NCI-H774 (cell line): ENCODE measurements around the gene IRAK1.

Experiments
- DNase-seq: peaks from one replicate; lab custom pipeline; 2025; lab: John Stamatoyannopoulos, UW

Gene IRAK1

DNA sequence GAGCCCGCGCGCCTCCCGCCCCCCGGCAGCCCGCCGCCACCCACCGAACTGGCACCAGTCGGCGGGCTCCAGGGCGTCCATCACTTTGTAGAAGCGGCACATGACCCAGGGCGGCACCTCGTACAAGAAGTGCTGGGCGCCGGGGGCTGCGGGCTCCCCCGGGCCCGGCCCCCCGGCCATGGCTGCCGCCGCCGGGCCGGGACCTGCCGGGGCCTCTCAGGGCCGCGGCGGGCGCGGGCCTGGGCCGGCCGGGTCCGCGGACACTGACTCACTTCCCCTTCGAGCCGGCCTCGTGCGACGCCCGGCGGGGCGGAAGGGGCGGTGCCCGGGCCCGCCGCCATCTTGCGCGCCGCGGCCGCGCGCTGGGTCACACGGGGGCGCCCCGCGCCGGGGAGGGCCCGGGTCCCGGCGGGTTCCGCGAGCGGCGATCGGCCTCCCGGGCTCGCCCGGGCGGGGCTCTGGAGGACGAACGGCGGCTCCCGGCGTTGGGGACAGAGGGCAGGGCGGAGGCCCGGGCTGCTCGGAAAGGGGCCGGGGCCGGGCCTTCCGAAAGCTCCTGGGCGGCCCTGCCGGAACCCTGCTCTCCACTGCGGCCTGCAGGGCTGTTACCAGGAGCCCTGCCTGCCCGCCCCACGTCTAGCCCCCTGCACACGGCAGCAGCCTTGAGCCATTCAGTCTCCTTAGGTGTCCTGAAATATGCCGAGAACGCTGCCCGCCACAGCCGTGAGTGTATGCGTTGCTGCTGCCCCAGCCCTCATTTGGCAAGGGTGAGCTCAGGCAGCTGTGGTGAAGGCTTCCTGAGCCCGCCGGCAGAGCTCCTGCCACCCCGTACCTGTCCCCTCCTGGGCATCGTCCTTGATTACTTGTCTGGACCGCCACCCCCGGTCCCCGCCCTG, at the start of gene IRAK1:
Gene IRAK1, minus strand, starts transcription at position 270 of the 896 bp plus-strand sequence. Its CDS starts 90 bp downstream, at position 180.
- DNase-seq, result peak; percentile 52

DNA sequence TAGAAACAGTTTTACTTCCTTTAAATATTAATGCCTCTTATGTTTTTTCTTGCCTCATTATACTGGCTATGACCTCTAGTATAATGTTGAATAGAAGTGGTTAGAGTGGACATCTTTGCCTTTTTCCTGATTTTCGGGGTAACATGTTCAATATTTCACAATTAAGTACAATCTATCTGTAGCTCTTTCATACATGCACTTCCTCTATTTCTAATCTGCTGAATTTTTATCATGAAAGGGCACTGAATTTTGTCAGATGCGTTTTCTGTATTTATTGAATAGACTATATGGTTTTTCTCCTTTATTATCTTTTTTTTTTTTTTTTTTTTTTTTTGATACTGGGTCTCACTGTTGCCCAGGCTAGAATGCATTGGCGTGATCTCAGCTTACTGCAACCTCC, 48.9 kb upstream of the IRAK1 start:
- no peak for DNase-seq

DNA sequence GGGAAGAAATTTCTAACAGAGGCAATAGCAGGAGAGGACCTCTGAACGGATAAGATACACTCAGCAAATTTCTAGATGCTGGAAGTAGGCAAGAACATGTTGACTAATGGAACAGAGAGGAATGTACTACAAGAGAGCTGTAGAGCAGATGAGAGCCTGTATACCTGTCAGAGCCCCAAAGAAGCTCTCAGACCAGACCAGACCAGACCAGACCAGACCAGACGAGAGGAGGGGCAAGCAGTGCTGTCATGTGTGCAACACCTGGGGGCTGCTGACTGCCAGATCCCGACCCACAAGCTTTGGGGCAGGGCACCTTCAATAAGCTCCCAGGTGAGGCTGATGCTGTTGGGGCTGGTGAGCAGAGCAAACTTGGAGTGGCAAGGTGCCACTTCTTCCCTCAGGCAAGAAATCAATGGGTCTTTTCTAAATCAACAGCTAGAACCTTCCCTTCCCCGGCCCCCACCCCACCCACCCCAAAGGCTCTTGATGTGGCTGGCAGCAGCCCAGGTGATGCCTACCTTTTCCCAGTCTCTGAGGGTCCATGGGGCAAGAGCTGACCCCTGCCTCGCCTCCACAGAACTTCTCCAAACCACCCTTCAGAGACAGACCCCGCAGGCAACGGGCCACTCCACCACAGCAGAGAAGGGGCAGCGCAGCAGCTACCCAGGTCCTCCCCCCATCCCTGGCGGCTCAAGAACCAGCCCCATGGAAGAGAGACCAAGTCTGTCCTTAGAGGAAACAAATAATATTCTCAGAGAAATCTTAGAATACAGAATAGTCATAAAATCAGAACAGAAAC, 45.1 kb upstream of the IRAK1 start:
- DNase-seq, result no peak

DNA sequence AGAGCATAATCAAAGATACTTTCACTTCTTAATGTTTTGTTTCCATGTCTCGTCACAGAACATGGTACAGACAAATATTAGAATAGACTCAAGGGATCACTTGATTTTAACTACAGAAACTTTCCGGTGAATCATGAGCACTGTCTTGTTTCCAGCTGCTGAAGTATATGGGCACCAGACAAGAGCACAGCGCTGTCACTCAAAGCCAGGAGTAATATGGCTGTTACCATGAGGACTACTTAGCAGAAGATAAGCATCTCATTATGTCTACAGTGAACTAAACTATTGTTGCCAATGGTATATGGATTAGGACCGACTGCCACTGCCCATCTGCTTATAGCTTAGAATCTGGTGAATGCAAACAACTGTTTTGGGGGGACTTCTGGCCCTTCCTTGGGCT, 43.5 kb upstream of the IRAK1 start:
- DNase-seq, result no peak

DNA sequence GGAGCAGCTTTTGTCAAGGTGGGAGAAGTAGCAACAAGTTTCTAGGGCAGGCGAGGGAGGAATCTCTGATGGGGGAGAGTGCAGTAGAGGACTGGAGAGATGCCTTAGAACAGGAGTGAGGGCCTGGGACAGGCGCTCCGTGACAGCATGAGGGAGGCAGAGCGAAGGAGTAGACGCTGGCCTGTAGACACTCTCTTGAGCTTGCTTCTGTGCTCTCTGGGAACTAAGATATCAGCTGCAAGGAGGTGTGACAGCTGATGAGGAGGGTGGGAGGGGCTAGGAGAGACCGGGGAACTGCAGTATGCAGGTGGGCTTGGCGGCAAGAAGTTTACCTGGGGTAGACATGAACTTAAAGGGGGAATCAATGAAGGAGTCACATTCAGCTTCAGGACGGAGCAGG, 42.1 kb upstream of the IRAK1 start:
- no peak for DNase-seq

DNA sequence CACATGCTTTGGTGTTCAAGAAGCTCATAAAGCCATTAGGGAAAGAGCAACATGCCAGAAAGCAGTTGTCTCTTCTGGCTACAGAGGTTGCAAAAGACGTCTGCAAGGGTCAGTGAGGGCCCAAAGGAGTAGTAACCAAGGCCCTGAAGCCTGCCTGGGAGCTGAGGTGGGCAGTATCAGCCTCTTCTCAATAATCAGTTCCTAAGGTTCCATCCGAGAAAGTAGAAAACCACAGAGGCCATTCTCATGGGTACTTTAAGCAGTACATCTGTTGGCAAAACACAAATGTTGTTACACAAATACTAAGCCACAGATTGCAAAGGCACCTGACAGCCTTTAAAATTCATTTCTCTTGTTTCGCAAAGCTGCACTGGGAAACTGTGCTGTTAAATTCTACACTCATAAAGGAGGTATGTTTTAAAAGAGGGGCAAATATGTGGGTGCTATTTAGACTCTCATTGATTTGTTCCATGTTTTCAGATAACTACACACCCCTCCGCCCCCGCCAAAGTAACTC, 40.1 kb upstream of the IRAK1 start:
- DNase-seq, result no peak

DNA sequence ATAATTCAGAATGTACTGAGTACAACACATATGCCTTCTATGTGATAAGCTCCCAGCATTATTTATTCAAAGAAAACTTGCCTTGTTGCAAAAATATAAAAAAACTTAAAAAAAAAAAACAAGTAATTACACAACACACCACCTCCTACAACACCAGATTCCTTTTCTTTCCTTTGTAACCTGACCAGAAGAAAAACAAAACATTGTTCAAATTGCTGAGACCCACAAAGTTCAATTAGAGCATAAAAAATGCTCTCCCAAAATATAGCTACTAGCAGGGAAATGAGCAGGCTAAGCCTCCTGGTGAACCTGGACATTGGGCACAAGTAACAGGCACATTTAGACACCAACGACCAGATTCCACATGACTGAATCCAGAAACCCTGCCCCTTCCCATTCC, 39.5 kb upstream of the IRAK1 start:
- no peak for DNase-seq

DNA sequence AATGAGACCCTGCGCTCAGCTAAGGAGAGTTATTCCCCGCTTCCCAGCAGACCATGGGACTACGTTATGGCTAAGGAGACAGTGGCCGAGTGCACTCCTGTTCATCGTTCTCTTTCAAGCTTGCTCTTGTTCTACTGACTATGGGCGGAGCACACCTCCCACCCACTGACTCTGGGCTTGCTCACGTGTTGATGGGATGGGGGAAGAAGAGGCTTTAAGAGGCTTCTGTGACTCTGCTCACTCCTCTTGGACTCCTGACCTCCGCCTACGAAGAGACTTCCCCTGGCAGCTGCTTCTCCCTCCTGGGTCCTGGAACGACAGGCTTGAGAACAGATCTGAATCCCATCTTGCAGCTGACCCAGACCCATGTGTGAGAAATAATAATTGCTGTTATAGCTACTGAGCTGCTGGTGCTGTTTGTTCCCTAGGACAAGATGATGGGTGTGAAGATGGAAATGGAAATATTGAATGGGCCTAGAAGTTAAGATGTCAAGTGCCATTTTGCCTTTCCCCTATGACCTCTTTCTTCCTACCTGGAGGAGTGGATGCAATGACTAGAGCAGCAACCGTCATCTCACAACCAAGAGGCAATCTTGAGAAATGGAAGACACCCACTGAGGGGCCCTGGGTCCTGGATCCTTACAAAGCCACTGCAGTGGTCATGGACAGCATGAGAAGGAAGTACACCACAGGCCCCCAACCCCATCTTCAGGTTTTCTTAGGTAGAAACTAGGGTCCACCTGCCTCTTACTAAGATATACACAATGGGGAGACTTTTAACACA, 38.7 kb upstream of the IRAK1 start:
- no peak for DNase-seq

DNA sequence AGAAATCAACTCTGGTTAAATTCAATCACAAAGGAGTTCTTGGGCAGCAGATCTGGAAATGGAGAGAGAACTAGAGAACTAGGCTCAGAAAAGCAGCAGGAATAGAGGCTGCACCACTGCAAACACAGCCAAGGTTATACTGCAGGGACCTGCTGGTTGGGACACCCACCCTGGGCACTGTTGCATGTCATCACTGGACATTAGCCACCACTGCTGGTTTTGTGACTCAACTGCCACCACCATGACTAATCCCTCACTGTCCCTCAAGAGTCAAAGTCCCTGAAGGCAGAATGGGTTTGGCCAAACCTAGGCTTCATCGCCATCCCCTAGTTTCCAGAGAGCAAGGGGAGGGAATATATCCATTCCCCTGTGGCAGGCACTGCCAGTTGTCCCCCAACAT, 38.1 kb upstream of the IRAK1 start:
- DNase-seq, result no peak

DNA sequence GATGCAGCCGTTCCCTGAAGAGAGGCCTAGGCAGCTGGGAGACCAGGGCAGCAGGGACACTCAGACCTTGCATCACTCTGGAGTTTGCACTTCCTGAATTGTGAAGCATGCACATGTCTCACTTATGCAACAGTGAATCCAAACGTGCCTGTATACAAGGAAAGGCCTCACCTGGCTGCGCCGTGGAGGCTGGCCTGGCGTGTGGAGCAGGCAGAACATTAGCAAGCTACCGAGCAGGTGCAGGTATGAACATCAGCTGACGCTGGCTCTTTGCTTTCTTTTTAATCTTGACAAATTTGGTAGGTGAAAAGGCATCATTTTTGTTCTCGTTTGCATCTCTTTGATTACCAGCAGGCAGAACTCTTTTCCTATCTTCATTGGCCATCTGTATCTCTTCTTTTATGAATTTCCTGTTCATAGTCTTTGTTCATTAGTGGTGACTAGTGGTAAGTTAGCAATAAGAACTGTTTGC, 37.1 kb upstream of the IRAK1 start:
- peak; percentile 76 for DNase-seq

DNA sequence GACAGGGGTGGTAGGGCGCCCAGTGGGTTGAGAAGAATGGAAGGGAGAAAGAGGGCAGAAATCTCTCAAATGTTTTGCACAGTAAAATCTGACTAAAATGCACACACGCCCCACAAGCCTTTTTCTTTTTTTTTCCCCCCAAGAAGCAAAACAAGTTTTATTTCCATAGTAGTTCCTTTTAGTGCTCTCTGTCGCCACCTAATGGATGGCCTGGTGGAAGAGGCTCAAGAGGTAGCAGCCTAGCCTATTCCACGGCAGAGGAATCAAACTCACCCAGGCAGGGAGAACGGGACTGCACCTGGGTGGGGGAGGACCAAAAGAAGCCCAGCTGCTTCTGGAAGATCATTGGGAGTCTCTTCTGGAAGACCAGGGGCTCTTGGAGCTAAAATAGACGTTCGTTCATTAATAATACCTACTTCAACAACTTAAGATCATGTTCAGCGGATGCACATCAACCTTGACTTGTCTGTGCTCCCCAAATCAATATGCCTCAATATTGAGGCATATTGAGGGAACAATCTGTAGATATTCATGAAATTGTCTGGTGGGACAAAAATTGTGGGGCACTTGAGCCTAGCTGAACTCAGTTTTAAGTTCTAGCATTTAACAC, 31.6 kb upstream of the IRAK1 start:
- no peak for DNase-seq

DNA sequence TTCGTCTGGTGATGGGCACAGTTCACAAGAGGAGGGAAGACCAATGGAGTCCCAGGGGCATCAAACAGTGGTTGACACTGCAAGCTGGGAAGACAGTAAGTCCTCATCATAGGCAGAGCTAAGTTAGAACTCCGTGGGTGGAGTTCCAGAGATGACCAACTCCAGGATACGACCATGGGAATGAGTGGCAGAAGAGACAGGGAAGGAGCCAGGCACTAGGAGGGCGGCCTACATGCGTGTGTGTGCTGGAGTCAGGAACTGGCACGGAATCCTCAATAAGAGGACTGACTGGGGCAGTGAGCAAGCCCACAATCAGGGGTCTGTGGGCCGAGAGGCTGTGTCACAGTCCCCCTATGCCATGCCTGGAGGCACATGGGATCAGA, 30.4 kb upstream of the IRAK1 start:
- DNase-seq, result no peak

DNA sequence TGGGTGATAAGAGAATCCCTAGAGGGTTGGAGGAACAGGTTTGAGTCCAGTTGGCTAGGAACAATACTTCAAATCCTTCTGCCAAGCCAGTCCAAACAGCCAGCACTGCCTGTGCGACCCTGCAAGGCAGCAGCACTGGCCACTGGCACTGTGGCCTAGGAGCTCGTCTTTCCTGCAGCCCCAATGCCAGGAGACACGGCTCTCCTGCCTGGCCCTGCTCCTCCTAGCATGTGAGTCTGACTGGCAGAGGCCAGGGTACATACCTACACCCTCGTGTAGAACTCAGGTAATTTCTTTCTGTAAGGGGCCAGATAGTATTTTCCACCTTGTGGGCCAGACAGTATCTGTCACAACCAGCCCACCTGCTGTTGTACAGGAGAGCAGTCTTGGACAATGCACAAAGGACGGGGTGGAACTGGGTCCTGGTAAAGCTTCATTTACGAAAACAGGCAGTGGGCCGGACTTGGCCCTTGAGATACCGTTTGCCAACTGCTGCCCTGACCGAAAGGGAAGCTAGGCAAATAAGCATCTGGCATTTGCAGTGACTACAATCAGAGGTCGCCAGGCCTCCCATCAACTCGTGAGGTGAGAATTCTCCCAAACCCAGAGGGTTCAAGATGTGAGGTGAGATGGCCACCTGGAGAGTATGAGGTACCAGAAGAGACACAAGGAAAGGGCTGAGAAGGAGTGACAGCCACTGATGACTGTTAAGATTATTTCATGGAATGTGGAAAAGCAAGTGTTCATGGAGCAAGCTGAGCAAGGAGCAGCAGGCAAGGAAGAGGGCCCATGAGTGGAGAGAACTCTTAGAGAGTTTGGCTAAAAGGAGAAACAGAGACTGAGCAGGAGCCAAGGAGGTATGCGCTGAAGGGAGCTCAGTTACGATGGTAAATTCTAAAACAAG, 29.8 kb upstream of the IRAK1 start:
- no peak for DNase-seq

DNA sequence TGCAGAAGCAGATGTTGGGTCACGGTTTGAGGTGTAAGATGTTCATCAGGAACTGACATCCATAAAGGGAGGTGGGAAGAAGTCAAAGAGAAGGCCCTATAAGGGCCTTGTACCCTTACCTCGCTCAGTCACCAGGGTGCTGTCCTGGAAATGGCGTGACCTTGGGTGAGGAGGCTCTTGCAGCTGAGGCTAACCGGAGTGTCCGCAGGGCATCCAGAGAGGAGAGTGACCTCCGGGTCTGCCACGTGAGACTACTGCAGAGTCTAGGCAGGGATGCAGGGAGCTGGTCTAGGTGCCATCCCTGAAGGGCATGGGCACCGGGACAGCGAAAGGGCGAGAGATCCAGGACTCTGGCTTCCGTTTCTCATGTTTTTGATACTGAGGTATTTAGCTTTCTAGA, 28.7 kb upstream of the IRAK1 start:
- DNase-seq, result no peak

DNA sequence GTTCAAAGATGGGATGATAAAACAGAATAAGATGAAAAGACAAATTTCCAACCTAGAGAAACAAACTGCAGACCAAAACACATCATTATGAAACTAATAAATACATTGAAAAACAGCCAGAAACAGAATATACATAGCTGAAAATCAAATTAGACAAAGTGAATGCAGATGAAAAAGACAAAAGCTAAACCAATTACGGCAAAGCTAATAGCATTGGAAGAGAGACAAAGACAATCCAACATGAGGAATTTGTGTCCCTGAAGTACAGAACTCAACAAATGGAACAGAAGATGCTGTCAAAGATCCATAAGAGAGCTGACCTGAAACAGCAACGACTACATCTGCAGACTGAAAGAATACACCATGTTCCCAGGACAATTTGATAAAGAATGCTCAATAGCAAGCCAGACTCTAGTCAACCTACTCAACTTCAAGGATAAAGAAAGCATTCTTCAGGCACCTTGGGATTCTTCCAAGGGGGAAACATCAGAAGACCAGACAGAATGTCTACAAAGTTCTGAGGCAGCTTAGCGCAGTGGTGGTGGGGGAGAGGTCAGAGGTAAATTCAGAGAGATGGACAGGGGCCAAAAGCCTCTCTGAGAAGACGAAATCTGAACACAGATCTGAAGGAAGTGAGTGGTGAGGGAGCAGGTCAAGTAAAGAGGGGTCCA, 27.4 kb upstream of the IRAK1 start:
- no peak for DNase-seq

DNA sequence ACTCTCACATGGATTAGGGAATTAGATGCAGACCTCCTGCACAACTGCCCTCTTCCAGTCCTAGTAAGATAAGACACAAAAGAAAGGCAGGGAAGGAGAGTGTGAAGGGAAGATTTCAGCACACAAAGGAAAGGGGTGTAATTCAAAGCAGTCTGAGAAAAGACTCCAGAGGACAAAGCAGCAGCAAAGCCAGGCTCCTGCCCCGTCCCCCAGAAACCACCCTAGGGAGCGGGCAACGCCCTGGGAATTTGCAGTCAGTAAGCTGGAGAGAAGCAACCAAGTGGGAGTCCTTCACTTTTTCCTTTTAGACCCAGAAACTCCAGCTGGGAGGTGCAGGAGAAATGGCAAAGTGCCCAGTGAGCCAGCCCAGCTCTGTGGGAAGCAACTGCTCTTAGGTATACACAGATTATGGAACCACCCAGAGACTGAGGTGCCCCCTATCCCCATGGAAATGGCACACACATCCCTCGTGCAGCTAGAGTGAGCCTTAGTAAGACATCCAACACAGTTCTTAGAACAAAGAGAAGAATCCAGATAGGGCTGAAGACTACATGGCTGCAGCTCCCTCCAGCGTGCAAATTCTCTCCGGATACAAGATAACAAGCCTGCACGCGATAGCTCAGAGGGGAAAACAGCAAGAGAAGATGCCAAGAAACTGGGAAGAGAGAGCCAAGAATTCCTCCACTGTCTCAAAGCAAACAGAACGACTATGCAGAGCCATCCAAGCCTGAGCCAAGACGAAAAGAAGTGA, 26.5 kb upstream of the IRAK1 start:
- DNase-seq, result no peak

DNA sequence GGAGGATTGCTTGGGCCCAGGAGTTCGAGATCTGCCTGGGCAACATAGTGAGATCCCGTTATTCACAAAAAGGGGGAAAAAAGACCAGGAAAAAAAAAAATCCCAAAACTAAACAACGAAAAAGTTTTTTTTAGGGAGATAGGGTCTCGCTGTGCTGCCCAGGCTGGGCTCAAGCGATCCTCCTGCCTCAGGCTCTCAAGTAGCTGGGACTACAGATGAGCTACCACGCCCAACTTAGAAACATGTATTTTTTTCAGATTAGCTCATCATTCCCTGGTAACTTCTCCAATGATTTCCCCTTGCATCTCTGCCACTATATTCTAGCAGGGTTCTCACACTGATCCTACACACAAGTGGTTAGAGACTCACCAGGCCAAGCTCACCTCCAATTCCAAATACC, 24.4 kb upstream of the IRAK1 start:
- DNase-seq, result no peak

DNA sequence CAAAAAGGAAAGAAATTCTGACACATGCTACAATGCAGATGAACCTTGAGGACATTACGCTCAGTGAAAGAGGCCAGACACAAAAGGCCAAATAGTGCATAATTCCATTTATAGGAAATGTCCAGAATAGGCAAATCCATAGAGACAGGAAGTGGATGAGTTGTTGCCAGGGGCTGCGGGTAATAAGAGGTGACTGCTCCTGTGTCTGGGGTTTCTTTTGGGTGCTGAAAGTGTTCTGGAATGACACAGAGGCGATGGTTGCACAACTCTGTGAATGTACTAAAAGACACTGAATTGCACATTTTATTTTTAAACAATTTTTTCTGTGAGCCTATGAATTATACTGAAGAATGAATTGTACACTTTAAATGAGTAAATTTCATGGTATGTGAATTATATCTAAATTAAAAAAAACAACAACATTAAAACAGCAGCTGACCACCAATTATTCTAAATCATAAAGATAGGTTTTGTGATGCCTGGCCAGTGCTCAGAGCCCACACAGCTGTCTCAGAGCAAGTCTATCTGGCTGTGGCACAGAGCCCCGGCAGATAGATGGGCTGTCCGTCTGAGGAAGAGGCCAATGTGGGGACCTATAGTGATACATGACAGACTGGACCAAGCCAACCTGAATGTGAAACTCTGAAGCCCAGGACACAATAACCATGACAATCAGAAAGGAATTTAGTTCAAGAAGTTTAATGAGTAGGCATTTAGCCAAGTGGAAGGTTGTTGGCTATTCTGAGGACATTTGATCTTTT, 23.5 kb upstream of the IRAK1 start:
- DNase-seq, result no peak

DNA sequence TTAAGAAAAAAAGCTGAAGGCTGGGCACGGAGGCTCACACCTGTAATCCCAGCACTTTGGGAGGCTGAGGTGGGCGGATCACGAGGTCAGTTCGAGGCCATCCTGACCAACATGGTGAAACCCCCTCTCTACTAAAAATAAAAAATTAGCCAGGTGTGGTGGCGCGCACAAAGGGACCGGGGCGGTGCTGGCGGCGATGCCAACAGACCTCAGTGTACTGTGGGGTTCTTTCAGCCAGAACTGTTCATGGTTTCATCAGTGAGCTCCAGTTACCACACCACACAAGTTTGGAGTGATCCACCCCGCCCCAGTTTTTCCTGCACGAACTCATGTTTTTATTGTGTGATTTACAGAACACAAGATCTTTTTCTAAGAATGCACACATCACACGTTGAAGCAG, 21.2 kb upstream of the IRAK1 start:
- no peak for DNase-seq
